Transverse colon (tissue), 4 donors: ENCODE measurements around the gene EIF3D.

ENCODE experiments used
- CTCF ChIP-seq, 5 experiments: fragments of 200-600 bp in 3 of 5; fragments of 450-650 bp in 2 of 5; sonication (generic) in 3 of 5; IDR thresholded peaks; 1 replicate in 2 of 5; 2 replicates in 3 of 5; pipeline ENCODE4 v1.5.1; 2016 to 2017; ENCODE audit warnings: antibody characterized with exemption in 5 of 5, inconsistent platforms in 3 of 5, mild to moderate bottlenecking in 2 of 5, moderate library complexity in 1 of 5
- POLR2AphosphoS5 ChIP-seq, 3 donors: sonication (generic); formaldehyde crosslinking; IDR thresholded peaks; one replicate each; pipeline ENCODE4 v1.6.1; 2016; ENCODE audit warnings: antibody characterized with exemption in 3 of 3

GRCh38 chr22:36465232-36466021 lies 63.5 kb downstream of the EIF3D start:
- TF ChIP-seq POLR2AphosphoS5 (IDR thresholded peaks at IDR 0.05) (peak; percentile 45 to 66 (median 63)), CTCF (IDR thresholded peaks at IDR 0.05) (no peak)
